Measurements from ENCODE around the gene CFB.

The CFB gene

GRCh38 chr6:31948753-31949413 is 3.0 kb downstream of the CFB start:
- ChIA-PET CTCF (no interaction called here), POLR2A (interaction anchor here (0.6 to 4.2 kb wide), 11 partner anchors 9 to 154 kb away, joined by 3 to 17 read pairs (median 3); partner anchors contain the start of genes DXO, NELFE, NEU1 and SKIC2)
- H3K36me3 ChIP-seq (ENCODE audit: control insufficient read depth in 2 of 2, insufficient read depth in 1 of 2, low read length in 2 of 2), result peaks cover 6 to 34% of the 10 kb centered on the region in 2 experiments; a peak in 1 of 3 replicates
- TF ChIP-seq ZIC2 (tag by site-specific recombination; IDR thresholded peaks at IDR 0.05) (0 out of 2 replicates have a peak, but pooled peaks have one; percentile 18), SP7 (tag by site-specific recombination; IDR thresholded peaks at IDR 0.05) (no peak)
- no peaks in the 10 kb centered on the region for H3K4me1 ChIP-seq (ENCODE audit: control insufficient read depth, insufficient read depth, low read length)
- no peaks in the 10 kb centered on the region for H3K9me3 ChIP-seq (ENCODE audit: control insufficient read depth, insufficient read depth, low read depth, low read length)
- H3K27ac ChIP-seq (ENCODE audit: extremely low read depth, low read depth, low read length), result no peak overlapping the region
- H3K4me3 ChIP-seq (ENCODE audit: low read depth, low read length), result no peak overlapping the region

DNA sequence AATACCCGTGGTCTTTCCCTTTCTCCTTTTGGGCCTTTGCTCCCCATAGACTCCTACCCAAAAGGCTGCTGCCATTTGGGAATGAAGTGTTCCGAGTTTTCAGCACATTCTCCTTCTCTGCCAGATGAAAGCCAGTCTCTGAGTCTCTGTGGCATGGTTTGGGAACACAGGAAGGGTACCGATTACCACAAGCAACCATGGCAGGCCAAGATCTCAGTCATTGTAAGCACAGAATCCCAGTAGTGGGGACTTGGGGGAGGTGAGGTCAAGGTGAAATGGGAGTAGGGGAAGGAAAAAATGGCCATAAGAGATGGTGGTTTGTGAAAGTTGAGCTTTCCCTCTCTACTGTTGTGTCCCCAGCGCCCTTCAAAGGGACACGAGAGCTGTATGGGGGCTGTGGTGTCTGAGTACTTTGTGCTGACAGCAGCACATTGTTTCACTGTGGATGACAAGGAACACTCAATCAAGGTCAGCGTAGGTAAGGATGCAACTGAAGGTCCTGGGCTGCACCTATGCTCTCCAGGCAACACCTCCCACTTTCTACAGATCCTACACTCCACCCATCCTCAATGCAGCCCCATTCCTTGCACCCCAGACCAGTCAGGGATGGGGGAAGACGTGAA is 4.1 kb downstream of the CFB start:
- peaks cover 6 to 46% of the 10 kb centered on the region in 2 experiments; a peak in 2 of 3 replicates for H3K36me3 ChIP-seq (ENCODE audit: control insufficient read depth in 2 of 2, insufficient read depth in 1 of 2, low read length in 2 of 2)
- TF ChIP-seq ZNF184 (tag by site-specific recombination; IDR thresholded peaks at IDR 0.05), result no peak
- no peak for TF ChIP-seq ZNF350 (tag by site-specific recombination; IDR thresholded peaks at IDR 0.05)
- TF ChIP-seq PRDM1 (tag by site-specific recombination; IDR thresholded peaks at IDR 0.05), result peak; percentile 49; the same call in 1 of the 2 replicates
- no peak for TF ChIP-seq MEIS1 (CRISPR knock-in tag; IDR thresholded peaks at IDR 0.05; ENCODE audit: borderline replicate concordance)
- no peak for TF ChIP-seq ZNF555 (tag by site-specific recombination; conservative IDR thresholded peaks at IDR 0.05)
- TF ChIP-seq ZNF677 (tag by site-specific recombination; IDR thresholded peaks at IDR 0.05), result no peak
- no peak for TF ChIP-seq ZSCAN30 (tag by site-specific recombination; IDR thresholded peaks at IDR 0.05)
- TF ChIP-seq ZNF280D (tag by site-specific recombination; IDR thresholded peaks at IDR 0.05), result no peak
- ChIA-PET POLR2A (interaction anchor here (0.9 to 4.2 kb wide), 6 partner anchors 10 to 247 kb away, joined by 3 to 17 read pairs (median 4); partner anchors contain the start of genes ABHD16A and NEU1), CTCF (interaction anchor here (0.6 to 3.3 kb wide), 8 partner anchors 9 to 211 kb away, joined by 3 to 70 read pairs (median 4); partner anchors contain the start of gene LSM2)
- H3K27ac ChIP-seq (ENCODE audit: extremely low read depth, low read depth, low read length), result no peak overlapping the region
- H3K9me3 ChIP-seq (ENCODE audit: control insufficient read depth, insufficient read depth, low read depth, low read length), result no peaks in the 10 kb centered on the region
- H3K4me3 ChIP-seq (ENCODE audit: low read depth, low read length), result no peak overlapping the region
- H3K4me1 ChIP-seq (ENCODE audit: control insufficient read depth, insufficient read depth, low read length), result no peaks in the 10 kb centered on the region

GRCh38 chr6:31952140-31952805 is 6.4 kb downstream of the CFB start:
- H3K36me3 ChIP-seq (ENCODE audit: control insufficient read depth in 2 of 2, insufficient read depth in 1 of 2, low read length in 2 of 2), result peaks cover 15 to 65% of the 10 kb centered on the region in 2 experiments
- no peaks in the 10 kb centered on the region for H3K9me3 ChIP-seq (ENCODE audit: control insufficient read depth, insufficient read depth, low read depth, low read length)
- POLR2A ChIA-PET, result interaction anchor here (0.6 to 4.2 kb wide), 17 partner anchors 12 to 291 kb away, joined by 3 to 22 read pairs (median 4); partner anchors contain the start of genes C6orf47, DXO, EHMT2 and HSPA1B
- H3K4me3 ChIP-seq (ENCODE audit: low read depth, low read length), result no peak overlapping the region
- H3K27ac ChIP-seq (ENCODE audit: extremely low read depth, low read depth, low read length), result no peak overlapping the region
- CTCF ChIA-PET, result interaction anchor here (0.5 to 3.3 kb wide), 41 partner anchors 9 to 869 kb away, joined by 3 to 70 read pairs (median 6); partner anchors contain the start of genes DDAH2, DXO, EGFL8 and EHMT2
- peak; percentile 59; the same call in 1 of the 2 replicates for TF ChIP-seq ZNF2 (tag by site-specific recombination; IDR thresholded peaks at IDR 0.05)
- peak; percentile 37 for TF ChIP-seq ZNF654 (tag by site-specific recombination; IDR thresholded peaks at IDR 0.05; ENCODE audit: low read depth)
- TF ChIP-seq, protein P1, sequence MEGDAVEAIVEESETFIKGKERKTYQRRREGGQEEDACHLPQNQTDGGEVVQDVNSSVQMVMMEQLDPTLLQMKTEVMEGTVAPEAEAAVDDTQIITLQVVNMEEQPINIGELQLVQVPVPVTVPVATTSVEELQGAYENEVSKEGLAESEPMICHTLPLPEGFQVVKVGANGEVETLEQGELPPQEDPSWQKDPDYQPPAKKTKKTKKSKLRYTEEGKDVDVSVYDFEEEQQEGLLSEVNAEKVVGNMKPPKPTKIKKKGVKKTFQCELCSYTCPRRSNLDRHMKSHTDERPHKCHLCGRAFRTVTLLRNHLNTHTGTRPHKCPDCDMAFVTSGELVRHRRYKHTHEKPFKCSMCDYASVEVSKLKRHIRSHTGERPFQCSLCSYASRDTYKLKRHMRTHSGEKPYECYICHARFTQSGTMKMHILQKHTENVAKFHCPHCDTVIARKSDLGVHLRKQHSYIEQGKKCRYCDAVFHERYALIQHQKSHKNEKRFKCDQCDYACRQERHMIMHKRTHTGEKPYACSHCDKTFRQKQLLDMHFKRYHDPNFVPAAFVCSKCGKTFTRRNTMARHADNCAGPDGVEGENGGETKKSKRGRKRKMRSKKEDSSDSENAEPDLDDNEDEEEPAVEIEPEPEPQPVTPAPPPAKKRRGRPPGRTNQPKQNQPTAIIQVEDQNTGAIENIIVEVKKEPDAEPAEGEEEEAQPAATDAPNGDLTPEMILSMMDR (tag by site-specific recombination; IDR thresholded peaks at IDR 0.05), result peak; percentile 77
- TF ChIP-seq ZNF112 (tag by site-specific recombination; IDR thresholded peaks at IDR 0.05), result no peak
- no peaks in the 10 kb centered on the region for H3K4me1 ChIP-seq (ENCODE audit: control insufficient read depth, insufficient read depth, low read length)

Data from HEK293 (cell line).